Lower leg skin (tissue), 4 donors: ENCODE results near the gene STARD13. TPM values are rescaled to one million over a fixed set of nuclear protein-coding genes. Genes with fewer than 3 reads are reported as not detected.

ENCODE experiments used
- DNase-seq, 2 donors: peaks; one replicate each; pipeline ENCODE4 v3.0.0-alpha.2; 2019; ENCODE audit warnings: low spot score in 2 of 2
- H3K4me3 ChIP-seq: fragments of 200-600 bp; sonication (generic); 2 replicates; pipeline ENCODE4 v1.5.1; 2017; ENCODE audit warnings: mild to moderate bottlenecking, low read depth; ENCODE audit not compliant: poor library complexity, severe bottlenecking
- CTCF ChIP-seq, 3 donors: fragments of 450-650 bp; IDR thresholded peaks; one replicate each; pipeline ENCODE4 v1.5.1; 2016; ENCODE audit warnings: antibody characterized with exemption in 3 of 3, mild to moderate bottlenecking in 3 of 3, moderate library complexity in 2 of 3
- POLR2A ChIP-seq, 2 donors: fragments of 450-650 bp; IDR thresholded peaks; one replicate each; pipeline ENCODE4 v1.6.1; 2016 to 2017; ENCODE audit warnings: antibody characterized with exemption in 2 of 2, mild to moderate bottlenecking in 1 of 2, moderate library complexity in 1 of 2
- WGBS, 2 donors: methylation state at CpG; one replicate each; pipeline ENCODE4 v1.1.5; 2018; 5-methylcytosine and 5-hydroxymethylcytosine counted together
- intact Hi-C: fragments of 100-400 bp; cut with DNase I; formaldehyde crosslinking; loops from one replicate; pipeline ENCODE4 v1.15.0; 2023; ENCODE audit warnings: low total_unique reads
- total RNA-seq, 4 donors: library from RNA; depleted of rRNA; stranded (reverse); fragments of >200 nt; gene quantifications; one replicate each; pipeline ENCODE4 v1.1.0, GENCODE V29; 2016

Gene STARD13
- total RNA-seq, 4 donors from 2014 or later = 15.7 to 22.5 (median 19.6) TPM

GRCh38 chr13:33208290-33209220, 77.0 kb downstream of the STARD13 start:
- no peak for DNase-seq
- WGBS, 2 donors = 58 to 63% methylated on average over 6 of the region's 6 CpGs
- no peak overlapping the region for H3K4me3 ChIP-seq
- TF ChIP-seq CTCF (IDR thresholded peaks at IDR 0.05) (no peak), POLR2A (IDR thresholded peaks at IDR 0.05) (no peak)
- intact Hi-C loops = no loop called here

DNA sequence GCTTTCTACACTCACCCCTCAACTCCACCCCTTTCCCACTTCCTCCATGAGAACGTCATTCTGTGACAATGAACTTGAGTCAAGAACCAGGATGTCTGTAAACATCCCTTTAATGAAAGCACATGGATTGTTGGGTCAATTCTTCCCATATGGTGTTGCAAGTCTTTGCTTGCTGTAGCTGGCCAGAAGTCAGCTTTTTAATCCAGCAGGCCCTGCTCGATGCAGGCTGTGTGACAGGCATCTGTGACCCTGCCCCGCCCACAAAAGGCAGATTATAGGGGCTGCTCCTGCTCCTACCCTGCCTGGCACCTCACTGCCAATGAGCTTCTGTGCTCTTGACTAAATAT, 78.0 kb downstream of the STARD13 start:
- WGBS, 2 donors = 21 to 24% methylated on average over 3 of the region's 3 CpGs
- DNase-seq = peak in 1 of 2 donors; percentile 51
- no peak overlapping the region for H3K4me3 ChIP-seq
- intact Hi-C loops = no loop called here
- TF ChIP-seq CTCF (IDR thresholded peaks at IDR 0.05) (no peak), POLR2A (IDR thresholded peaks at IDR 0.05) (no peak)

- 53 to 60% methylated on average over 5 of the region's 5 CpGs for WGBS, 2 donors
- TF ChIP-seq POLR2A (IDR thresholded peaks at IDR 0.05) (no peak), CTCF (IDR thresholded peaks at IDR 0.05) (no peak)
- DNase-seq = no peak
- no peak overlapping the region for H3K4me3 ChIP-seq
- intact Hi-C loops = no loop called here
These were observed 78.5 kb downstream of the STARD13 start for GRCh38 chr13:33206945-33207614.

- intact Hi-C loops = no loop called here
- no peak overlapping the region for H3K4me3 ChIP-seq
- TF ChIP-seq POLR2A (IDR thresholded peaks at IDR 0.05) (no peak), CTCF (IDR thresholded peaks at IDR 0.05) (no peak)
- DNase-seq = no peak
- WGBS, 2 donors = 86 to 88% methylated on average over 3 of the region's 3 CpGs
These were observed 79.1 kb downstream of the STARD13 start for GRCh38 chr13:33206425-33206824.

DNA sequence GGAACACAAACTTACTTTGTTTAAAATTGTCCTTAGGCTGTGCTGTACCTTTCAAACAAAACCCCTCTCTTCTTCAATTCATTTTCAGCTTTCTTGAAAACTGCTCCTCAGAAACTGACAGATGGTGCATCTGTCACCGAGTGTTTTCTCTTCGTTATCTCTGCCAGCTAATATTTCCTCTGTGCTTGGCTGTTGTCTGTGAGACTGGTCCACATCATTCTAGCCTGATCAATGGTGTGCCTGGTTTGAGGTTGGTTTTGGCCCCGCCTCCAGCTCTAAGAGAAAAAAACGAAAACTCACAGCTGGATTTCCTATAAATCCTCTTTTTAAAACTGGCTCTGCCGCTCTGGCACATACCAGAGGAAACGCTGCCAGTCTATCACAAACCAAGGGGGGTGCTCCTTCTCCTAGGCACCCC, 79.7 kb downstream of the STARD13 start:
- 19 to 35% methylated on average over 6 of the region's 6 CpGs for WGBS, 2 donors
- TF ChIP-seq CTCF (IDR thresholded peaks at IDR 0.05) (no peak), POLR2A (IDR thresholded peaks at IDR 0.05) (no peak)
- intact Hi-C loops = no loop called here
- DNase-seq = no peak
- H3K4me3 ChIP-seq = no peak overlapping the region
